Smooth muscle cell (in vitro differentiated cells): ENCODE data around the gene RNPS1. TPM values are rescaled to one million over a fixed set of nuclear protein-coding genes. Genes with fewer than 3 reads are reported as not detected.

Experiments
- DNase-seq: peaks from one replicate; lab custom pipeline; 2025; ENCODE audit not compliant: unreplicated experiment; lab: John Stamatoyannopoulos, UW
- H2AFZ ChIP-seq: fragments of 200-600 bp; sonication (generic); 2 replicates; pipeline ENCODE4 v1.6.0; 2016; ENCODE audit warnings: antibody characterized with exemption, low read depth, mild to moderate bottlenecking
- H3F3A ChIP-seq: fragments of 200-600 bp; sonication (generic); 2 replicates; pipeline ENCODE4 v1.6.0; 2017; ENCODE audit warnings: antibody characterized with exemption, low read depth
- H3K27ac ChIP-seq: fragments of 200-600 bp; sonication (generic); 2 replicates; pipeline ENCODE4 v1.5.1; 2016; ENCODE audit warnings: low read depth, mild to moderate bottlenecking
- H3K27me3 ChIP-seq: fragments of 200-600 bp; sonication (generic); 2 replicates; pipeline ENCODE4 v1.6.1; 2016; ENCODE audit warnings: low read depth, mild to moderate bottlenecking
- H3K36me3 ChIP-seq: fragments of 200-600 bp; sonication (generic); 2 replicates; pipeline ENCODE4 v1.5.1; 2016; ENCODE audit warnings: low read depth
- H3K4me1 ChIP-seq: fragments of 200-600 bp; sonication (generic); 2 replicates; pipeline ENCODE4 v1.5.1; 2016; ENCODE audit warnings: low read depth
- H3K4me2 ChIP-seq: fragments of 200-600 bp; sonication (generic); 2 replicates; pipeline ENCODE4 v1.6.0; 2016; ENCODE audit warnings: mild to moderate bottlenecking
- H3K4me3 ChIP-seq: fragments of 200-600 bp; sonication (generic); 2 replicates; pipeline ENCODE4 v1.5.1; 2016; ENCODE audit warnings: mild to moderate bottlenecking
- H3K79me2 ChIP-seq: fragments of 200-600 bp; sonication (generic); 2 replicates; pipeline ENCODE4 v1.6.0; 2016; ENCODE audit warnings: low read depth, mild to moderate bottlenecking
- H3K9ac ChIP-seq: fragments of 200-600 bp; sonication (generic); 2 replicates; pipeline ENCODE4 v1.6.0; 2016; ENCODE audit warnings: low read depth
- H3K9me3 ChIP-seq: fragments of 200-600 bp; sonication (generic); replicated peaks from 2 replicates; pipeline ENCODE4 v1.5.1; 2016; ENCODE audit warnings: low read depth
- H4K20me1 ChIP-seq: fragments of 200-600 bp; sonication (generic); 2 replicates; pipeline ENCODE4 v1.6.0; 2016; ENCODE audit warnings: low read depth
- WGBS: methylation state at CpG from one replicate; pipeline ENCODE4 v1.1.7; 2016; ENCODE audit warnings: low lambda C conversion rate; 5-methylcytosine and 5-hydroxymethylcytosine counted together
- polyA plus RNA-seq: library from polyadenylated mRNA; unstranded; fragments of >200 nt; fragmentation: Nextera tagmentation; extraction: Ambion mirVana; gene quantifications from 2 replicates; pipeline ENCODE4 v1.2.1, GENCODE V29; 2016
- total RNA-seq: library from RNA; depleted of rRNA; stranded (reverse); fragments of >200 nt; gene quantifications from 2 replicates; pipeline ENCODE4 v1.2.3, GENCODE V29; 2014
- TF ChIP-seq, protein P1 (sequence below): fragments of 200-600 bp; sonication (generic); IDR thresholded peaks from 2 replicates; pipeline ENCODE4 v1.5.1; 2017; ENCODE audit warnings: borderline replicate concordance, mild to moderate bottlenecking, antibody characterized with exemption; ENCODE audit not compliant: insufficient read depth, poor library complexity, severe bottlenecking

RNPS1 gene
- total and polyA plus RNA-seq, 2 experiments from 2014 or later, result 87.9 to 192 TPM

- H3K79me2 ChIP-seq, result peaks cover 46% of the 10 kb centered on the region
- TF ChIP-seq, protein P1, sequence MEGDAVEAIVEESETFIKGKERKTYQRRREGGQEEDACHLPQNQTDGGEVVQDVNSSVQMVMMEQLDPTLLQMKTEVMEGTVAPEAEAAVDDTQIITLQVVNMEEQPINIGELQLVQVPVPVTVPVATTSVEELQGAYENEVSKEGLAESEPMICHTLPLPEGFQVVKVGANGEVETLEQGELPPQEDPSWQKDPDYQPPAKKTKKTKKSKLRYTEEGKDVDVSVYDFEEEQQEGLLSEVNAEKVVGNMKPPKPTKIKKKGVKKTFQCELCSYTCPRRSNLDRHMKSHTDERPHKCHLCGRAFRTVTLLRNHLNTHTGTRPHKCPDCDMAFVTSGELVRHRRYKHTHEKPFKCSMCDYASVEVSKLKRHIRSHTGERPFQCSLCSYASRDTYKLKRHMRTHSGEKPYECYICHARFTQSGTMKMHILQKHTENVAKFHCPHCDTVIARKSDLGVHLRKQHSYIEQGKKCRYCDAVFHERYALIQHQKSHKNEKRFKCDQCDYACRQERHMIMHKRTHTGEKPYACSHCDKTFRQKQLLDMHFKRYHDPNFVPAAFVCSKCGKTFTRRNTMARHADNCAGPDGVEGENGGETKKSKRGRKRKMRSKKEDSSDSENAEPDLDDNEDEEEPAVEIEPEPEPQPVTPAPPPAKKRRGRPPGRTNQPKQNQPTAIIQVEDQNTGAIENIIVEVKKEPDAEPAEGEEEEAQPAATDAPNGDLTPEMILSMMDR, result no peak
- 95% methylated on average over 12 of the region's 12 CpGs for WGBS
Measured at GRCh38 chr16:2229091-2229490, 38.8 kb downstream of the RNPS1 start.

GRCh38 chr16:2228161-2228824 is 39.6 kb downstream of the RNPS1 start:
- 93% methylated on average over 20 of the region's 25 CpGs for WGBS
- H4K20me1 ChIP-seq, result peaks cover 71% of the 10 kb centered on the region
- no peak overlapping the region for H3K9ac ChIP-seq

More at GRCh38 chr16:2229091-2229490, 38.8 kb downstream of the RNPS1 start:
- Histone ChIP-seq H3K4me2 (no peak overlapping the region), H2AFZ (no peak overlapping the region), H3K27ac (no peak overlapping the region), H3F3A (no peaks in the 10 kb centered on the region), H3K9ac (no peak overlapping the region), H4K20me1 (peaks cover 77% of the 10 kb centered on the region), H3K4me3 (no peak overlapping the region), H3K27me3 (no peaks in the 10 kb centered on the region), H3K36me3 (no peaks in the 10 kb centered on the region), H3K4me1 (peaks cover 6% of the 10 kb centered on the region), H3K9me3 (no peaks in the 10 kb centered on the region)
- no peak for DNase-seq

DNA sequence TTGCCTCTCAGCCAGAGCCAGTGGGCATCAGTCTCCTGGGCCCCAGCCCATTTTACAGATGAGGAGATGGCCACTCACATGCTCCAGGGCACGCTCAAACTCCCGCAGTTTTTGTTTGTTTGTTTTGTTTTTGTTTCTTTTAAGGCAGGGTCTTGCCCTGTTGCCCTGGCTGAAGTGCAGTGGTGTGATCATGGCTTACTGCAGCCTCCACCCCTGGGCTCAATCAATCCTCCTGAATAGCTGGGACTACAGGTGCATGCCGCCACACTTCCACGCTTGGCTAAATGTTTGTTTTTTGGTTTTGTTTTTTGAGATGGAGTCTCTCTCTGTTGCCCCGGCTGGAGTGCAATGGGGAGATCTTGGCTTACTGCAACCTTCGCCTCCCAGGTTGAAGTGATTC is 41.0 kb downstream of the RNPS1 start:
- no peaks in the 10 kb centered on the region for H3F3A ChIP-seq
- no peak overlapping the region for H3K4me2 ChIP-seq
- H3K27me3 ChIP-seq, result no peaks in the 10 kb centered on the region
- no peak overlapping the region for H3K9ac ChIP-seq
- H3K4me1 ChIP-seq, result peaks cover 6% of the 10 kb centered on the region
- 98% methylated on average over 6 of the region's 6 CpGs for WGBS
- no peak overlapping the region for H3K4me3 ChIP-seq
- no peak overlapping the region for H2AFZ ChIP-seq
- TF ChIP-seq, protein P1, result no peak
- peaks cover 50% of the 10 kb centered on the region for H3K79me2 ChIP-seq
- H3K36me3 ChIP-seq, result no peaks in the 10 kb centered on the region
- H4K20me1 ChIP-seq, result peaks cover 71% of the 10 kb centered on the region
- DNase-seq, result no peak
- H3K9me3 ChIP-seq, result no peaks in the 10 kb centered on the region
- H3K27ac ChIP-seq, result no peak overlapping the region

More at GRCh38 chr16:2228161-2228824, 39.6 kb downstream of the RNPS1 start:
- H3K4me1 ChIP-seq, result peaks cover 6% of the 10 kb centered on the region
- TF ChIP-seq, protein P1, result no peak
- H3K36me3 ChIP-seq, result no peaks in the 10 kb centered on the region
- no peak overlapping the region for H3K4me3 ChIP-seq
- H3F3A ChIP-seq, result no peaks in the 10 kb centered on the region
- no peak overlapping the region for H3K4me2 ChIP-seq
- H3K27ac ChIP-seq, result no peak overlapping the region
- H3K9me3 ChIP-seq, result no peaks in the 10 kb centered on the region
- no peak for DNase-seq
- H3K79me2 ChIP-seq, result peaks cover 50% of the 10 kb centered on the region
- no peak overlapping the region for H2AFZ ChIP-seq
- H3K27me3 ChIP-seq, result no peaks in the 10 kb centered on the region
